Fibroblast of mammary gland (primary cell): Measurements from ENCODE around the gene RCN2.

ENCODE experiments used
- DNase-seq: peaks from one replicate; pipeline ENCODE4 v3.0.0-alpha.2; 2010; ENCODE audit warnings: low read depth
- H3K4me3 ChIP-seq: 2 replicates; pipeline ENCODE4 v1.5.1; 2011; ENCODE audit warnings: low read depth, mild to moderate bottlenecking, low read length, moderate library complexity; ENCODE audit not compliant: control insufficient read depth
- CTCF ChIP-seq: conservative IDR thresholded peaks from 2 replicates; pipeline ENCODE4 v1.5.1; 2011; ENCODE audit warnings: low read depth, low read length, inconsistent platforms; ENCODE audit not compliant: control insufficient read depth, insufficient read depth

RCN2 gene

DNA sequence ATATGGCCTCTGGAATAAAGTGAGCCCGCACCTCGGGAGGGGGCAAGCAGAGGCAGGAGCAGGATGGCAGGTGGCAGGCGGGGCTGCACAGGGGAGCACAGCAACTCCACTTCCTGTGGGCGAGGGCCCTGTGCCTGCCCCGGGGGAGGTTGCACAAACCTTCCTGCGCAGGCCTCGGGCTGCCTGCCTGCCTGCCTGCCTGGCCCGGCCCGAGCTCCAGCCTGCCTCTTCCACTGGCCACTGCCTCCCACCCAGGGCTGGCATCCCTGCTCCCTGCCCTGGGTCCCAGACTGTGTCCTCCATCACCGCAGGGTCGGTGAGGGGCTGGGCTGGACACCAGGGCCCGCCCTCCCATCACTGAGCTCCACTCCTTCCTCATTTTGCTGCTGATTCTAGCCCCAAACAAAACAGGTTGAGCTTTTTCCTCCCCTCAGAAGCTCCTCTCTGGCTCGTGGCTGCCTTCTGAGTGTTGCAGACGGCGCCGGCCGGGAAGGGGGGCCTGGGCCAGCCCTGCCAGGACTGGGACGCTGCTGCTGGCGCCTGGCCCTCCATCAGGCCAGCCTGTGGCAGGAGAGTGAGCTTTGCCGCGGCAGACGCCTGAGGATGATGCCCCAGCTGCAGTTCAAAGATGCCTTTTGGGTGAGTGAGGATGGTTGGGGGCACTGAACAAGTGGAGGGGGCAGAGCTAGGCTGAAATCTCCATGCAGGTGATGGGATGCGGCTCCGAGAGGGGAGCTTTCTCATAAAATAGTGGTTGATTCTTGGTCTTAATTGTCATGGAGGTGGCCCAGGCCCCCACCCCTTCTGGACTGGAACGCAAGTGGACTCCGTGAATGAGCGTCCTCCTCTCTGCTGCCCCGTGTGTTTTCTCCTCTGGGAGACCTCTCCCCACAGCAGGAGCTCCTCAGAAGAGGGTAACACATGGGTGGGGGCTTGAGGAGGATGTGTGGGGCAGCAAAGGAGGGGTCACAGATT lies 63.7 kb downstream of the RCN2 start, which contains the start of gene PSTPIP1:
TSS of gene PSTPIP1 (plus strand) at position 156 of the 975 bp plus-strand sequence. CDS start at position 604, 448 bp downstream.
- DNase-seq: no peak
- no peak within 1 kb of the TSS for H3K4me3 ChIP-seq
- TF ChIP-seq CTCF: no peak

- TF ChIP-seq CTCF: no peak
- no peak overlapping the region for H3K4me3 ChIP-seq
- DNase-seq: no peak
These were observed 64.6 kb downstream of the RCN2 start for GRCh38 chr15:76996076-76996525.

GRCh38 chr15:76996526-76997401 lies 65.2 kb downstream of the RCN2 start:
- no peak for TF ChIP-seq CTCF
- no peak overlapping the region for H3K4me3 ChIP-seq
- peak; percentile 50 for DNase-seq

GRCh38 chr15:76998663-76999285 lies 67.2 kb downstream of the RCN2 start:
- H3K4me3 ChIP-seq: no peak overlapping the region
- TF ChIP-seq CTCF: no peak
- DNase-seq: no peak

- TF ChIP-seq CTCF: no peak
- no peak overlapping the region for H3K4me3 ChIP-seq
- DNase-seq: no peak
These were observed 68.4 kb downstream of the RCN2 start for GRCh38 chr15:76999996-77000395.

DNA sequence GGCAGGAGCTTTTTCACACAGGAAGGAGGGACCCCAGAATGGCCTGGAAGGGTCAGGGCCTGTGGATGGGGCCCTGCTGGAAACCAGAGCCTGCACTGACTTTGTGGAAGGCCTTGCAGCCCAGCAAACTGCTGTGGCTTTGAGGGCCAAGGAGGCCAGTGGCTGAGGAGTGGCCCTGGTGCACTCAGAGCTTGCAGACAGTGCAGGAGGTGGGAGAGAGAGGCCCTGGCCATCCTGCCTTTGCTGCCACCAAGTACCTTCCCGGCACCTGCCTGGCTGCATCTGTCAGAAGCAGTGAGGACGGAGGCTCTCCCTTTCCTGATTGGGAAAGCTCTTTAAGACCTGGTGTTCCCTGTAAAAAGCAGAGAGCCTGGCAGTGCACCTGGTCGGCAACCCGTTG lies 69.8 kb downstream of the RCN2 start:
- no peak for DNase-seq
- H3K4me3 ChIP-seq: no peak overlapping the region
- no peak for TF ChIP-seq CTCF
